AG08395 (cell line): ENCODE data around the gene RAD23A.

Experiments used
- DNase-seq: peaks from one replicate; pipeline ENCODE4 v3.0.0; 2012; ENCODE audit warnings: mixed read lengths, low spot score

Gene RAD23A

GRCh38 chr19:12984683-12985048 is 39.0 kb downstream of the RAD23A start:
- no peak for DNase-seq

- peak; percentile 78 for DNase-seq
Observed at GRCh38 chr19:12985049-12985776, 39.6 kb downstream of the RAD23A start.

GRCh38 chr19:12986726-12987125 is 41.1 kb downstream of the RAD23A start:
- DNase-seq, result no peak

- no peak for DNase-seq
Observed at GRCh38 chr19:12987190-12987589, 41.5 kb downstream of the RAD23A start.

- DNase-seq, result no peak
Observed at GRCh38 chr19:12987781-12988180, 42.1 kb downstream of the RAD23A start.

- no peak for DNase-seq
Observed at GRCh38 chr19:12990431-12990830, 44.8 kb downstream of the RAD23A start.

GRCh38 chr19:12990853-12991252 is 45.2 kb downstream of the RAD23A start:
- DNase-seq, result no peak

GRCh38 chr19:12991296-12991695 is 45.6 kb downstream of the RAD23A start:
- no peak for DNase-seq

GRCh38 chr19:12992729-12993128 is 47.1 kb downstream of the RAD23A start:
- no peak for DNase-seq

- DNase-seq, result no peak
Observed at GRCh38 chr19:12993562-12993961, 47.9 kb downstream of the RAD23A start.

GRCh38 chr19:12994701-12995595 is 49.3 kb downstream of the RAD23A start, which contains the start of gene NFIX:
TSS of gene NFIX (plus strand) at chr19:12995475. CDS start at chr19:12995838, 363 bp downstream.
- DNase-seq, result peak; percentile 58

- peak; percentile 29 for DNase-seq
Observed at GRCh38 chr19:12995596-12996405, 50.1 kb downstream of the RAD23A start.

- peak; percentile 31 for DNase-seq
Observed at GRCh38 chr19:12996406-12997094, 50.9 kb downstream of the RAD23A start.

GRCh38 chr19:12997179-12997966 is 51.7 kb downstream of the RAD23A start:
- DNase-seq, result no peak

- no peak for DNase-seq
Observed at GRCh38 chr19:12997967-12998940, 52.6 kb downstream of the RAD23A start.

- DNase-seq, result no peak
Observed at GRCh38 chr19:13001166-13001501, 55.5 kb downstream of the RAD23A start.

GRCh38 chr19:13001502-13002165 is 56.0 kb downstream of the RAD23A start:
- DNase-seq, result peak; percentile 42

GRCh38 chr19:13002166-13002898 is 56.7 kb downstream of the RAD23A start:
- DNase-seq, result peak; percentile 46
